HCT116 (cell line): ENCODE results near the gene INSL6. TPM values are rescaled to one million over a fixed set of nuclear protein-coding genes. Genes with fewer than 3 reads are reported as not detected.

ENCODE experiments used
- ATAC-seq: fragments of 200-7000 bp; cut with Tn5 transposase; 2 replicates; pipeline ENCODE4 v1.9.1; 2020; ENCODE audit warnings: mild to moderate bottlenecking, moderate library complexity
- BruUV-seq: library from RNA; stranded (reverse); fragments of 400-500 nt; replicated peaks from 2 replicates; lab custom pipeline; 2021; lab: Mats Ljungman, UMichigan
- CTCF ChIA-PET: fragments of 300-600 bp; sonication (Branson Sonifier 250); formaldehyde crosslinking; loops from one replicate; lab custom pipeline; 2021; ENCODE audit warnings: antibody characterized with exemption; lab: Charles Lee
- POLR2A ChIA-PET: fragments of 300-600, 350-600 bp; sonication (Branson Sonifier 250); formaldehyde crosslinking; loops from one replicate; lab custom pipeline; 2021; ENCODE audit warnings: antibody characterized with exemption; lab: Charles Lee
- RAD21 ChIA-PET, 2 experiments: fragments of 300-600 bp; sonication (Branson Sonifier 250); formaldehyde crosslinking; loops; one replicate each; lab custom pipeline; 2023; ENCODE audit warnings: low total read pairs in 2 of 2; ENCODE audit not compliant: uncharacterized antibody in 2 of 2, unreplicated experiment in 2 of 2, low non-redundant PET in 1 of 2; lab: Charles Lee
- DNase-seq: peaks from one replicate; pipeline ENCODE4 v3.0.0-alpha.2; 2010; ENCODE audit warnings: low read depth, low spot score
- H2AFZ ChIP-seq: fragments of 200-600 bp; shearing (Covaris generic), sonication (generic); 2 replicates; pipeline ENCODE4 v1.6.1; 2017; ENCODE audit warnings: low read depth, mixed run types, mixed read lengths, antibody characterized with exemption, low read length; ENCODE audit not compliant: poor library complexity, severe bottlenecking
- H3K27ac ChIP-seq: 2 replicates; pipeline ENCODE4 v1.5.1; 2012; ENCODE audit warnings: low read depth, low read length
- H3K27me3 ChIP-seq: fragments of 200-600 bp; sonication (generic); 2 replicates; pipeline ENCODE4 v1.6.1; 2016; ENCODE audit warnings: mixed run types, low read length, mixed read lengths; ENCODE audit not compliant: insufficient read depth
- H3K36me3 ChIP-seq, 2 experiments: fragments of 200-500 bp in 1 of 2; fragments of 200-600 bp in 1 of 2; sonication (Bioruptor generic) in 1 of 2; sonication (generic) in 1 of 2; 2 replicates each; pipeline versions ENCODE4 v1.5.1 to v1.6.1; 2014 to 2016; ENCODE audit warnings: low read length in 2 of 2, inconsistent platforms in 1 of 2, mixed read lengths in 1 of 2, mixed run types in 1 of 2; ENCODE audit not compliant: insufficient read depth in 2 of 2, control insufficient read depth in 1 of 2
- H3K4me1 ChIP-seq, 2 experiments: fragments of 200-600 bp in 1 of 2; sonication (generic) in 1 of 2; 2 replicates each; pipeline versions ENCODE4 v1.5.1 to v1.6.1; 2012 to 2017; ENCODE audit warnings: low read length in 2 of 2, inconsistent platforms in 1 of 2, mild to moderate bottlenecking in 1 of 2, mixed read lengths in 1 of 2, mixed run types in 1 of 2, moderate library complexity in 1 of 2; ENCODE audit not compliant: insufficient read depth in 2 of 2, control insufficient read depth in 1 of 2
- H3K4me2 ChIP-seq: fragments of 200-600 bp; sonication (generic); 2 replicates; pipeline ENCODE4 v1.6.1; 2017; ENCODE audit warnings: mixed run types, low read length, mixed read lengths
- H3K4me3 ChIP-seq, 2 experiments: fragments of 200-600 bp in 1 of 2; sonication (generic) in 1 of 2; replicated peaks in 1 of 2; 2 replicates each; pipeline ENCODE4 v1.5.1; 2011 to 2016; ENCODE audit warnings: low read length in 2 of 2, control low read depth in 1 of 2, low read depth in 1 of 2, mild to moderate bottlenecking in 1 of 2, mixed read lengths in 1 of 2, mixed run types in 1 of 2
- H3K79me2 ChIP-seq: fragments of 200-600 bp; sonication (generic); 2 replicates; pipeline ENCODE4 v1.6.1; 2017; ENCODE audit warnings: mild to moderate bottlenecking, mixed run types, low read length, moderate library complexity, mixed read lengths; ENCODE audit not compliant: insufficient read depth
- H3K9ac ChIP-seq: fragments of 200-600 bp; sonication (generic); 2 replicates; pipeline ENCODE4 v1.6.1; 2016; ENCODE audit warnings: low read length, mixed read lengths
- H3K9me2 ChIP-seq: fragments of 200-600 bp; sonication (generic), shearing (Covaris generic); 2 replicates; pipeline ENCODE4 v1.6.1; 2017; ENCODE audit warnings: mixed run types, mild to moderate bottlenecking, moderate library complexity; ENCODE audit not compliant: insufficient read depth
- H3K9me3 ChIP-seq, 2 experiments: fragments of 200-500 bp in 1 of 2; fragments of 200-600 bp in 1 of 2; sonication (Bioruptor generic) in 1 of 2; sonication (generic) in 1 of 2; 2 replicates each; pipeline ENCODE4 v1.6.1; 2014 to 2017; ENCODE audit warnings: low read length in 2 of 2, mixed read lengths in 2 of 2, inconsistent platforms in 1 of 2, low read depth in 1 of 2, mild to moderate bottlenecking in 1 of 2, mixed run types in 1 of 2, moderate library complexity in 1 of 2; ENCODE audit not compliant: control insufficient read depth in 1 of 2, insufficient read depth in 1 of 2
- H4K20me1 ChIP-seq: fragments of 200-600 bp; sonication (generic), shearing (Covaris generic); 2 replicates; pipeline ENCODE4 v1.6.1; 2017; ENCODE audit warnings: mixed run types, mild to moderate bottlenecking, moderate library complexity; ENCODE audit not compliant: insufficient read depth
- ATF3 ChIP-seq: IDR thresholded peaks from 2 replicates; pipeline ENCODE4 v1.6.1; 2012
- CBX3 ChIP-seq: IDR thresholded peaks from 2 replicates; pipeline ENCODE4 v1.6.1; 2012; ENCODE audit warnings: low read depth
- CEBPB ChIP-seq: IDR thresholded peaks from 2 replicates; pipeline ENCODE4 v1.6.1; 2012; ENCODE audit warnings: low read depth
- CTCF ChIP-seq, 3 experiments: fragments of 200-600 bp in 1 of 3; sonication (generic) in 1 of 3; IDR thresholded peaks in 2 of 3; conservative IDR thresholded peaks in 1 of 3; 2 replicates each; pipeline ENCODE4 v1.5.1; 2012 to 2017; ENCODE audit warnings: low read depth in 2 of 3, low read length in 2 of 3, antibody characterized with exemption in 1 of 3, borderline replicate concordance in 1 of 3, control low read depth in 1 of 3, mild to moderate bottlenecking in 1 of 3, mixed read lengths in 1 of 3, mixed run types in 1 of 3, moderate library complexity in 1 of 3; ENCODE audit not compliant: insufficient read depth in 1 of 3
- EGR1 ChIP-seq: IDR thresholded peaks from 2 replicates; pipeline ENCODE4 v1.6.1; 2012; ENCODE audit warnings: low read depth
- EZH2 ChIP-seq: fragments of 200-600 bp; sonication (generic); IDR thresholded peaks from 2 replicates; pipeline ENCODE4 v1.6.1; 2017; ENCODE audit warnings: antibody characterized with exemption, mixed run types
- EZH2phosphoT487 ChIP-seq: fragments of 200-600 bp; IDR thresholded peaks from 2 replicates; pipeline ENCODE4 v1.6.1; 2018; ENCODE audit warnings: antibody characterized with exemption, borderline replicate concordance
- FOSL1 ChIP-seq: IDR thresholded peaks from 2 replicates; pipeline ENCODE4 v1.6.1; 2012; ENCODE audit warnings: low read depth
- RAD21 ChIP-seq: IDR thresholded peaks from 2 replicates; pipeline ENCODE4 v1.6.1; 2012; ENCODE audit warnings: low read depth, mild to moderate bottlenecking
- REST ChIP-seq: IDR thresholded peaks from 2 replicates; pipeline ENCODE4 v1.6.1; 2012; ENCODE audit warnings: low read depth
- SIN3A ChIP-seq: IDR thresholded peaks from 2 replicates; pipeline ENCODE4 v1.6.1; 2012; ENCODE audit warnings: low read depth
- SP1 ChIP-seq: IDR thresholded peaks from 2 replicates; pipeline ENCODE4 v1.6.1; 2012; ENCODE audit warnings: low read depth
- SRF ChIP-seq: IDR thresholded peaks from 2 replicates; pipeline ENCODE4 v1.6.1; 2012; ENCODE audit warnings: low read depth
- TCF7L2 ChIP-seq: IDR thresholded peaks from 2 replicates; pipeline ENCODE4 v1.7.0; 2011; ENCODE audit warnings: borderline replicate concordance, inconsistent platforms; ENCODE audit not compliant: insufficient read depth, insufficient read length; ENCODE audit errors: extremely low read depth
- intact Hi-C: fragments of 100-400 bp; cut with micrococcal nuclease; formaldehyde crosslinking; loops from 2 replicates; pipeline ENCODE4 v1.10.0; 2022
- total RNA-seq: library from RNA; stranded (reverse); gene quantifications from one replicate; pipeline ENCODE4 v1.2.1, GENCODE V29; 2021; ENCODE audit not compliant: unreplicated experiment

The INSL6 gene
- total RNA-seq, 1 experiment from 2014 or later, result not detected

GRCh38 chr9:5146241-5146640 lies 39.2 kb downstream of the INSL6 start:
- no peaks in the 10 kb centered on the region for H3K79me2 ChIP-seq
- POLR2A ChIA-PET, result no interaction called here

More at GRCh38 chr9:5146241-5146640, 39.2 kb downstream of the INSL6 start:
- Histone ChIP-seq H3K36me3 (no peaks in the 10 kb centered on the region), H3K27ac (no peak overlapping the region), H3K9ac (no peak overlapping the region), H4K20me1 (no peaks in the 10 kb centered on the region), H3K4me1 (no peaks in the 10 kb centered on the region), H3K4me2 (no peak overlapping the region), H3K9me2 (no peaks in the 10 kb centered on the region), H2AFZ (no peak overlapping the region)
- intact Hi-C loops, result no loop called here
- RAD21 ChIA-PET, result no interaction called here
- ATAC-seq (no peak), DNase-seq (no peak)
- no TSS peak for BruUV-seq
- TF ChIP-seq SRF (no peak), EZH2phosphoT487 (no peak), FOSL1 (no peak), ATF3 (no peak), EZH2 (no peak), TCF7L2 (no peak), RAD21 (no peak), REST (no peak), SP1 (no peak), EGR1 (no peak), SIN3A (no peak), CTCF (IDR thresholded peaks at IDR 0.05 in 2 of 3, conservative IDR thresholded peaks at IDR 0.05 in 1 of 3; ENCODE audit: borderline replicate concordance in 1 of 3, insufficient read depth in 1 of 3, low read depth in 2 of 3, low read length in 2 of 3) (no peak), CEBPB (no peak), CBX3 (no peak)
- TF ChIP-seq, all 23 proteins: peak for 0
- Histone ChIP-seq H3K4me3 (no peak overlapping the region), H3K27me3 (no peaks in the 10 kb centered on the region), H3K9me3 (no peaks in the 10 kb centered on the region)
- CTCF ChIA-PET, result no interaction called here
